ENCODE measurements around the gene ISG20. TPM values are rescaled to one million over a fixed set of nuclear protein-coding genes. Genes with fewer than 3 reads are reported as not detected.

Gene ISG20
- total and polyA plus RNA-seq, 2 of the 8 experiments (the other 6 are each of a cell fraction or from before 2014, with no cell fraction given): 2.9 to 5.2 TPM

- Histone ChIP-seq H4K20me1 (replicated peaks in 1 of 2; ENCODE audit: control insufficient read depth in 1 of 2, insufficient read depth in 2 of 2, low read length in 2 of 2) (no peaks in the 10 kb centered on the region), H2AFZ (ENCODE audit: low read length) (no peak overlapping the region), H3K4me2 (ENCODE audit: insufficient read depth in 1 of 2, low read depth in 2 of 2, low read length in 2 of 2) (no peak overlapping the region), H3K27ac (ENCODE audit: low read depth, low read length) (no peak overlapping the region), H3K27me3 (replicated peaks in 1 of 4; ENCODE audit: control insufficient read depth in 3 of 4, extremely low read depth in 1 of 4, insufficient read depth in 3 of 4, low read length in 3 of 4) (no peaks in the 10 kb centered on the region; a peak in 1 of 7 replicates), H3K23me2 (ENCODE audit: low read depth, low read length) (no peaks in the 10 kb centered on the region), H3K36me3 (ENCODE audit: control insufficient read depth in 2 of 4, insufficient read depth in 4 of 4, low read length in 3 of 4) (no peaks in the 10 kb centered on the region), H3K18ac (ENCODE audit: extremely low read depth, low read length) (no peak overlapping the region), H3K79me2 (ENCODE audit: control insufficient read depth in 1 of 2, insufficient read depth in 2 of 2, low read length in 2 of 2) (no peaks in the 10 kb centered on the region), H3K4me3 (ENCODE audit: extremely low read depth in 1 of 4, insufficient read depth in 2 of 4, low read depth in 3 of 4, low read length in 4 of 4) (no peak overlapping the region), H3K79me1 (ENCODE audit: low read depth, low read length) (no peaks in the 10 kb centered on the region), H2BK20ac (ENCODE audit: low read length) (no peak overlapping the region), H3K4me1 (replicated peaks in 1 of 4; ENCODE audit: control insufficient read depth in 3 of 4, insufficient read depth in 4 of 4, low read length in 3 of 4) (peaks cover 0 to 4% (median 0%) of the 10 kb centered on the region in 4 experiments; a peak in 3 of 7 replicates), H3K9me3 (ENCODE audit: insufficient read depth in 2 of 2, low read depth in 1 of 2, low read length in 1 of 2) (no peaks in the 10 kb centered on the region), H2BK12ac (ENCODE audit: low read depth, low read length) (no peak overlapping the region), H2AK5ac (ENCODE audit: low read depth, low read length) (no peak overlapping the region), H2BK120ac (replicated peaks; ENCODE audit: low read depth, low read length) (no peak overlapping the region), H4K8ac (ENCODE audit: extremely low read depth, insufficient read depth, low read length) (no peak overlapping the region), H3K14ac (ENCODE audit: insufficient read length) (no peak overlapping the region), H4K91ac (replicated peaks; ENCODE audit: insufficient read length, low read length) (no peak overlapping the region), H3K56ac (replicated peaks; ENCODE audit: insufficient read length, low read depth, low read length) (no peak overlapping the region), H3K4ac (replicated peaks; ENCODE audit: insufficient read length, low read depth, low read length) (no peak overlapping the region), H3K23ac (ENCODE audit: insufficient read length) (no peak overlapping the region), H2BK5ac (ENCODE audit: low read depth, low read length) (no peak overlapping the region), H2BK15ac (ENCODE audit: low read length) (no peak overlapping the region), H4K5ac (ENCODE audit: insufficient read length, low read depth, low read length) (no peak overlapping the region), H3K9ac (replicated peaks in 1 of 4; ENCODE audit: extremely low read depth in 1 of 4, low read depth in 3 of 4, low read length in 3 of 4) (no peak overlapping the region)
- TF ChIP-seq KDM5A (IDR thresholded peaks at IDR 0.05; ENCODE audit: low read length) (no peak), HDAC2 (IDR thresholded peaks at IDR 0.05; ENCODE audit: borderline replicate concordance in 1 of 2, low read depth in 2 of 2, low read length in 2 of 2) (no peak), NANOG (IDR thresholded peaks at IDR 0.05; ENCODE audit: insufficient read depth, low read depth, low read length, poor library complexity, severe bottlenecking) (no peak), NRF1 (IDR thresholded peaks at IDR 0.05; ENCODE audit: low read depth, low read length) (no peak), PHF8 (conservative IDR thresholded peaks at IDR 0.05; ENCODE audit: low read depth, low read length) (no peak), CHD1 (IDR thresholded peaks at IDR 0.05; ENCODE audit: low read depth, low read length) (no peak), EP300 (IDR thresholded peaks at IDR 0.05; ENCODE audit: borderline replicate concordance in 1 of 2, low read depth in 2 of 2, low read length in 2 of 2) (no peak), ASH2L (IDR thresholded peaks at IDR 0.05; ENCODE audit: low read length) (no peak), MAFK (IDR thresholded peaks at IDR 0.05; ENCODE audit: low read depth, low read length) (no peak)
- CTCF ChIA-PET (ENCODE audit: partially characterized antibody): interaction anchor here (0.6 to 8.1 kb wide), 44 partner anchors 8 to 359 kb away, joined by 3 to 114 read pairs (median 4); no protein-coding TSS in a partner anchor
- 75% methylated on average over 12 of the region's 13 CpGs; no CpG with 5 or more reads in 1 of the 2 experiments for WGBS, 2 experiments (ENCODE audit: extremely low coverage in 1 of 2, insufficient coverage in 1 of 2, insufficient read length in 1 of 2, insufficient replicate concordance in 2 of 2, low coverage in 1 of 2, low lambda C conversion rate in 2 of 2, missing lambda C conversion rate in 1 of 2)
- DNase-seq (ENCODE audit: low read depth in 1 of 2, low spot score in 2 of 2) (no peak), FAIRE-seq (no peak)
- POLR2A ChIA-PET (ENCODE audit: partially characterized antibody): interaction anchor here (0.8 to 1.8 kb wide), 5 partner anchors 14 to 176 kb away, joined by 3 to 6 read pairs (median 4); partner anchors contain the start of gene AEN
These were observed 19.5 kb downstream of the ISG20 start for GRCh38 chr15:88658070-88658965.
